ENCODE data around the gene CA9.
A peak's percentile ranks its signal among the peaks of the same experiment; 100 is the strongest.

The CA9 gene

DNA sequence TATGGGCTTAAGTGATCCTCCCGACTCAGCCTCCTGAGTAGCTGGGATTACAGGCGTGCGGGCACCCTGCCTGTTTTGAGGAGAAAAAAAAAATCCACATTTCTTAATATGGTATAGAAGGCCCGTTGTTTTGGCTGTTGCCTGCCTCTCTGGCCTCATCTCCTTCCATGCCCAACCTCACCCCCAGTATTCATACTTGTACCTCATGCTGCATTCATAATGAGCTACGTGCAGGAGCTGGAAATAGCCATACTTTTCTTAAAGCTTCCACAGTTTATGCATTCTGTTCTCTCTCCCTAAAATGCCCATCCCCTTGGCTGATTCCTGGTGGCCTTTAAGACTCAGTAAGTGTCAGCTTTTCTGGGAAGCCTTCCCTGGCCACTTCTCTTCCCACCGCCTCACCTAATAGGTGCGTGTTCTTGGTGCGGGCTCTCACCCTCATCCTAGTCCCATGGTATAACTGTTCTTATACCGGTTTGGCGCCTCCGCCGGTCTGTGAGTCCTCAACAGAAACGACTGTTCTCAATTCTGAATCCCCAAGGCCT is 18.1 kb downstream of the CA9 start:
- DNase-seq (ENCODE audit: low spot score), result no peak

DNA sequence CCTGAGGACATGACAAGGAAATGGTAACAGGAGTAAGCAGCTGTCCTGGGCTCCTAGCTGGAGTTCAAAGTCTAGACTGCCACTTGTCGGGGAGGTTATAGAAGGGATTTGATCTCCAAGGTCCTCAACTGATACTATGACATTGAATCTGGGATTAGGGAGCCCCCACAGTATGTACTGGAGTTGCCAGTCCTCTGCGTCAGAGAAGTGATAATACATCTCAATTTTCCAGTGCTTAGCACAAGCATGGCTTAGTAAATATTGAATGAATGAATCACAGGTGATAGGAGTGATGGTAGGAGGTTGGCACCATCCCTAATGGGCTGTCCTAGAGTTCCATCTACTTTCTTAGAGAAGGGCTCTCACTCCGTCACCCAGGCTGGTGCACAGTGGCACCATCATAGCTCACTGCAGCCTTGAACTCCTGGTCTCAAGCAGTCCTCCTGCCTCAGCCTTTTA is 22.2 kb downstream of the CA9 start:
- no peak for DNase-seq (ENCODE audit: low spot score)

DNA sequence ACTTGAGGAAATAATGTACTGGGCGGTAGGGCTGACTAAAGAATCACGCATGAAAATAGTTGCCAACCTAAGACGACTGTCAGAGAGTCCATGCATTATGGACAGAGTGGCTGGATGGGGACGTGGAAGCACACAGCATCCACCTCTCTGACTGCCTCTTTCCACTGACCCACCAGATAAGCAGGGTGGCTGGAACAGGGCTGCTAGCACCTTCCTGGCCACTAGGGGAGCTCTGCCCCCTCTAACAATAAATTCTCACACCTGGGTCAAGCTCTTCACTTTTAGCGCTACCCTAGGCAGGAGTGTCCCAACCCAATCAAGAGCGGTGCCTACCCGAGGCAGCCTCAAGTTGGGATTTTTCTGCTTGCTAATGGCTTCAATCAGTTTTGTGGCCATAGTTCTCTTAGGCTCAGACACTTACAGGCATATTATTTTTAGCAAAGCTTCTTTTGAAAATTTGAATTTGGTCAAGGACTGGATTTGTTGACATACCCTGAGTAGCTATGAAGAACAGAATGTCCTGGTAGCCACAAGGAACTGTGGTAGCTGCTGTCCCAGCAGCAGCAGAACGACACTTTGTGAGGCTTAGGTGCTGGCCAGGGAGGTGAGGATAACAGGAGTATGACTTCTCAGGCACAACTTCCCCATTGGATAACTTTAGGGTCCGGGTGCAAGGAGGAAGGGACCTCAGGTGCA is 22.9 kb downstream of the CA9 start:
- peak; percentile 84 for DNase-seq (ENCODE audit: low spot score)

DNA sequence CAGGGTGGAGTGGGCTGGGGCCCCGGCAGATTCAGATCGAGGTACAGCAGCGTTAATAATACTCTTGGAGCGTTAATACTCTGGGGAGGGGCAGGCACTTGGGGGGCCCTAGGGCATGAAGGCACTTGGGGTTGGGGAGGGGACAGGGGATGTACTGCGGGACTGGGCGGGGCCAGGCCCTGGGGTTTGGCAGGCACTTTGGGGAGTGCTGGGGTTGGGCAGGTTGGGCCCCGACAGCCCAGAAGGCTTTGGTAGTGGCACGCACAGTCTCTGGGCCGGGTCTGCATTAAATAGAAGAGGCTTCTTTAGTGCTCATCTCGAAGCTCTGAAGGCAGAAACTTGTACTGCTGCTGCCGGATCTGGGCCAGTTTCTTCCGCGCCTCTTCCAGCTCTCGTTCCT is 23.8 kb downstream of the CA9 start:
- no peak for DNase-seq (ENCODE audit: low spot score)

DNA sequence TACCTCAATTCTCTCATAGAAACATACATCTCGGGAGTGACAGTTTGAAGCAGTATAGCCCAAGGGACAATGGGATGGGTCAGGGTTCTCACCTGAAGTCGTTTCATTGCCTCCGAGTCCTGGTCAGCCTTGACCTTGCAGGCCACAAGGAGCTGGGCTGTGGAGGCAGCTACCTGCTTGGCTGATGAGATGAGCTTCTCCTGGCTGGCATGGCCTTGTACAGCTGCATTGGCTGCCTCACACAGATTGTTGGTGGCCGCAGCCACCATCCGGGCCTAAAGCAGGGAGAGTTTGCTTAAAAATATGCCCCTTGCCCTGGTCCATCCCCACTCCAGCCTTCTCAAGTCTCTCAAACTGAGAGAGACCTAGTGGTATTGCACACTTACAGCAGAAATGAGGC is 24.5 kb downstream of the CA9 start:
- no peak for DNase-seq (ENCODE audit: low spot score)

DNA sequence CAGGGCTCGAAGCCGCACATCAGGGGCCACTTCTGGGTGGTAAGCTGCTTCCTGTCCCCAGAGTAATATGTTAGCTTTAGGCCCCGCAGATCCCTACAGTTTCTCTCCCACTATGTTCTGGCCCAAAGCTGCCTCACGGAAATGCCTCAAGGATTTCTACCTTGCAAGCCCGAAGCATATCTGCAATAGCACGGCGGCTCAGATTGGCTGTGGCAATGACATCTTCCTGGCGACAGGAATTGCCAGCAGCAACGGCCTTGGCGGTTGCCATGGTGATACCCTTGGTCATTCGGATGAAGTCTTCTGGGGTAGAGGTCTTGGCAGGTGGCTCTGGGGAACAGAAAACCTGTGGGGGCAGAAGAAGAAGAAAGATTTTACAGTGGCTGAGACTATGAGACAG is 26.3 kb downstream of the CA9 start:
- no peak for DNase-seq (ENCODE audit: low spot score)

DNA sequence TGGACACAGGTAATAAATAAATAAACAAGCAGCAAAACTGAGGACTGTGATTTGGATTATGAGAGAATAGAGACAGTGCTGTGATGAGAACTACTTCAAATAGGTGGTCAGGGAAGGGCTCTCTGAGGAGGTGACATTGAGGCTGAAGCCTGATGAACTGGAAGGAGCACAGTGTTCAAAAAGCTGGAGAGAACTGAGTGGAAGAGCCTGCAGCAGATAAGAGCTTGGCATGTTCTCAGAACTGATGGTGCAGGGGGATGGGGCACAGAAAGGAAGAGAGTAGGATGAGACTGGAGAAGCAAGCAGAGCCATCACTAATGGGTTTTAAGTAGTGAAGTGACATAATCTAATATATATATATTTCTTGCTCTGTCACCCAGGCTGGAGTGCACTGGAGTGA is 27.2 kb downstream of the CA9 start:
- no peak for DNase-seq (ENCODE audit: low spot score)

DNA sequence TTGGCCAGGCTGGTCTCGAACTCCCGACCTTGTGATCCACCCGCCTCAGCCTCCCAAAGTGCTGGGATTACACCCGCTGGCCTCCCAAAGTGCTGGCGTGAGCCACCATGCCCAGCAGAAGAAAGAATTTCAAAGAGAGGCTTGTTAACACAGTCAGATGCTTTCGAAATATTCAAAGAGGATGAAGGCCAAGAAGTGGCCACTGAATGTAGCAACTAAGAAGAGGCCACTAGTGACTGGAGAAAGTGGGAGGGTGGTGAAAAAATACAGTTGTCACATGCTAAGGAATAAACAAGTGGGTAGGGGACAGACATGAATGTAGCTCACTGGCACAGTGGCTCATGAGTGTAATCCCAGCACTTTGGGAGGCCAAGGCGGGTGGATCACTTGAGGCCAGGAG is 29.0 kb downstream of the CA9 start:
- DNase-seq (ENCODE audit: low spot score), result no peak

DNA sequence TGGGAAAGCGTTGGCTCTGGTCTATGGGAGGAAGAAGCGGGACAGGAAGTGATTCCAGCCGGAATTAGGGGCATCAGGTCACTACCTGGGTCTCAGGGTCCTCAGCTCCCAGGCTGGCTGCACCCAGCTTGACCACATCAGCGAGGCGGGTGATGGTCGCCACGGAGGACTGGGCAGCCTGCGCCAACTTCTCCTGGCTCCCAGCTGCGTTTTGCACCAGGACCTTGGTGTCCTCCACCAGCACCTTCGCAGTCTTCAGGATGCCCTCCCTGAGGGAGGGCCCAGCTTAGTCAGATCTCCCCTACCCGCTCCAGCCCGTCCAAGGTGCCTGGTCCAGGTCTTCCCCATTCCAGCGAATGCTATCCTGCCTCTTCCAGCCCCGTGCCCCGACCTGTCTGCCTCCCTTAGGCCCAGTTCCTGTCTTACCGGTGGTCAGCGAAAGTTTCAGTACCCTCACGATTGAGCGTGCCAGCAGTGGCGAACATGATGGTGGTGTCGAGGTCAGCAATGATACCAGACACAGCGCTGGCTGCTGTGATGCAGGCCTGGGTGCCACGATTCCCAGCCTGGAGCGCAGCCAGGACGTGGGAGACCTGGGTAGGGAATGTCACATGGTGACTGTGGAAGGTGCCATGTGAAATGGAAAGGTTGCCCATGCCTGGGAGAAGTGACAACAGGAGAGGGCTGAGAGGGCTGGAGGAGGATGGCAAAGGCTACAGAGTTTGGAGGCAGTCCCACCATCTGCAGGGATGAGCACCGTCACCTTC is 30.4 kb downstream of the CA9 start:
- DNase-seq (ENCODE audit: low spot score), result no peak

DNA sequence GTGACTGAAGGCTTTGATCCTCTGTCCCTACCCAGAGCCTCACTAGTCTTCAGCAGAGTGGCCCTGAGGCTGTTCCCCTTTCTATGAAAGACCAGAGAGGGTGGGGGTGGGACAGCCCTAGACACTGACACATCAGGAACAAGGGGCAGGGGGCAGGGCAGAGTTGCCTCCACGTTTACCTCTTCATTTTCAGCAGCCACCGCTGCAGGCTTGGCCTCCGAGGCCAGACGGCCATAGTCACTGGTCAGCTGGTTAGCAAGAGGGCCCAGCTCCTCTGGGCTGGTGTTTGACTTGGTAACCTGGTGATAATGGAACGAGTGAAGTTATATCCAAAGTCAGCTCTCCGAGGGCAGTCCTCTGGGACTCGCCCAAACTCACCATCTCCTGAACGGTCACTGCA is 31.6 kb downstream of the CA9 start:
- no peak for DNase-seq (ENCODE audit: low spot score)

DNA sequence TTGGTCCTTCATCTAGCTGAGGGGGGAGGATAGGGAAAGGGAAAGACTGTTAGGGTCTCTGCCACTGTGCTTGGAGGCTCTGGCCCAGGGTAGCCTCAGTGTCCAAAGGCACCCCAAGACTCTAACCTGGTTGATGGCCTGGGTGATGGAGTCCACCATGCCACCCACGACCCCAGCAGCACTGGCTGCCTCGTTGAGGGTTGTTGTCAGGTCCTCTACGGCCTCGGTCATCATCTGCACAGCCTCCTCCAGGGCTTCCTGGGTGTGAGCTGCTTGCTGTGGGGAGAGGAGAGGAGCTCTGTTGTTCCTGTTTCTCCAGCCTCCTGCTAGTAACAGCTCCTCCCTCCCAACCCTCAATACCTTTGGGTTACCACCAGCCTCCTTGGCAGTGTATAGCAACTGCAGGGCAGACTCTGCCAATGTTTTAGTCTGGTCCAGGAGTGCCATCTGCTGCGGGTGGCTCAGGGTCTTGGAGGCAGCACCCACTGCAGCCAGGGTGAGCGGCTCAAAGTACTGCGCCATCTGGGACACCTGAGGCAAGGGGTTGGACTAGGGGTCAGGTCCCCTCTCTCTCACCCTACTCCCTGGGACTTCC is 32.2 kb downstream of the CA9 start:
- DNase-seq (ENCODE audit: low spot score), result no peak

DNA sequence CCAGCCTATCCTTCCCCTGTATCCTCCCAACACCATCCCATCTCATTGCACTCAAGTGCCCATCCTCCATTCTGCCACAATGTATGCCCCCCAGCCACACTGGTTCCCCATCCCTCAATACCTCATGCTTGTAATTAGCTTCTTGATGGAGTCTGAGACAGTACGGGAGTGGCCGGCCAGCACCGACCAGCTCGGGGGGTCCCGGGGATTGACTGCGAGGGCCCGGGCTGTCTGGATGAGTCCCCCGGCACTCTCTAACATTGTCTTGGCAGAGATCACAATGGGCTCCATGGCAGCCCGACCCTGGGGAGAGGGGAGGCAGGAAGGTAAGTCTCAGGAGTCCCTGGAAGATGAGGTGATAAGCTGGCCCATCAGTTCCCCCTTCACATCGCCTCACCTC is 33.2 kb downstream of the CA9 start:
- DNase-seq (ENCODE audit: low spot score), result no peak

DNA sequence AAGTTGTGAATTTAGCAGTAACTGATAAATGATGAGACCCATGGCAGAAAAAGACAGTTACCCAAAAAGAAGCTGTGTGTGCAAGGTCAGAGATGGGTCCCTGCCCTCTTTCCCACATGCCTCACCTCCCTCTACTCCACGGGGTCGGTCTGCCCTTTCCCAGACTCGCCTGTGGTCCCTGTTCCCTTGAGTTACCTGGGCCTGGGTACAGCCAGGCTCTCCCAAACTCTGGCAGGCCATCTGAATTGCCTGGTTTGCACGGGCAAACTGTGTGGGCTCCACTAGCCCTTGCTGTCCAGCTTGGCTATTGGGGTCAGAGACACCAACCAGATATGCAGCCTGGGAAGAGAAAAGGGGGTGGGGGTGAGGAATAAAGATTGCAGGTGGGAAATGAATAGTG is 34.4 kb downstream of the CA9 start:
- no peak for DNase-seq (ENCODE audit: low spot score)

DNA sequence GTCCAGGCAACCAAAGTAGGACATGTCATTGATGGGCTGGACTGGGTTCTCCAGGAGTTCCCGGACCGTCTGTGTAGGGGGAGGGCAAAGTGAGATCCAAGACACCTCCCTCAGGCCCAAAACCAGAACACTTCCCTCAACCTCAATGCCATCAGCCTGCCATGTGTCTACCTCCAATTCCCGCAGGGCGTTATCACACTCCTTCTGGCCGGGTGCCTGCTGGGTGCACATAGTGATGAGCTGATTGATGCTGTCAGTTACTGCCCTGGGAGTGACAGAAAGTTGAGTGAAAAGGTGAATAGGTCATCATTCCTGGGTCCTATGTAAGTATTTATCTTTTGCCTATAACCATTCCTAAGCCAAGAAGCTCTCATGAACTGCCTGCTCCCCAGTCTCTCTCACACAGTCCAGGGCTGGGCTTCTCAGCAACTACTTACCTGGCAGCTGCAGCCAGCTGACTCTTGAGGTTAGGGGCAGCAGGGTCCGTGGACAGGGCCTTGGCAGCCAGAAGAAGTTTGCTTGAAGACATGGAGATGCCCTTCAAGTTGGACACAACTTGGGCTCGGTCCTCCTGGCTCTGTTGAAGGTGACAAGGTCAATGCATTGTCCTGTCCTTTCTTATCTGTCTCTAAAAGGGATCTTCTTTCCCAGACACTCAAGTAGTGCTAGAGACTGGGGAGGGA is 37.2 kb downstream of the CA9 start:
- DNase-seq (ENCODE audit: low spot score), result no peak

DNA sequence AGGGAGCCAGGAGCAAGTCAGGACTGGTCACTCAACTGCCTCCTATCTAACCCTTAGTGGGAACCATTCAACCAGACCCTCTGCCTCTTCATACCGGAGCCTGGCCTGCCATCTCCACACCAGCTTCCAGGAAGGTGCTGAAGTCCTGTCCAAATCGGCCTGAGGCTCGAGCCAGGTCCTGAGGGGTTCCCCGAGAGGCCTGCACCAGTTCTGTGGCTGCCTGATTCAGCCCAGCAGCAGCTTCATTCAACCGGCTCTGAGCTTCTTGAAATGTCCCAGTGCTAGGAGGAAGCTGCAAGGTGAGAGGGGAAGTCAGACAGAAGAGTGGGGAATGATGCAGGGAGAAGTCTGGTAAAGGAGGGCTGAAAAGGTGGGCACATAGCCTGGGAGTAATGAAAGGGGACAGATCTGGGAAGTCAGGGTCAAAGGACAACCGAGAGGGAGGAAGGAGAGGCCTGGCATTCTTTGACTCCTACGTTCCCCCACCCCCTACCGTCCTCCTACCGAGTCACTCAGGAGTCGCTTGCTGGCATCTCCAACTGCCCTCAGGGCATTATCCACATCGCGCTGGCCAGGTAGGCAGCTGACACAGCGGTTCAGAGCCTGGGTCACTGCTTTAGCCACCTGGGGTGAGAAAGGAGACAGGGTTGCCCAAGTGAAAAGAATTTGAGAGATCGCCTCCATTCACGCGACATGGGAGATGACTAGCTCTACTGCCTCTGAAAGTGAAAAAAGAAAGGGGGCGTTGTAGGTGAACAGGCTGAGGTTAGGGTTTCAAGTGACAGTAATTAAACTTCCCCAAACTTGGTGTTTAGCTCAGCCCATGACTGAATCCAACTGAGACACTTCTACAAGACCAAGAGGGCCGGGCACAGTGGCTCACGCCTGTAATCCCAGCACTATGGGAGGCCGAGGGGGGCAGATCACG is 38.0 kb downstream of the CA9 start:
- DNase-seq (ENCODE audit: low spot score), result no peak

DNA sequence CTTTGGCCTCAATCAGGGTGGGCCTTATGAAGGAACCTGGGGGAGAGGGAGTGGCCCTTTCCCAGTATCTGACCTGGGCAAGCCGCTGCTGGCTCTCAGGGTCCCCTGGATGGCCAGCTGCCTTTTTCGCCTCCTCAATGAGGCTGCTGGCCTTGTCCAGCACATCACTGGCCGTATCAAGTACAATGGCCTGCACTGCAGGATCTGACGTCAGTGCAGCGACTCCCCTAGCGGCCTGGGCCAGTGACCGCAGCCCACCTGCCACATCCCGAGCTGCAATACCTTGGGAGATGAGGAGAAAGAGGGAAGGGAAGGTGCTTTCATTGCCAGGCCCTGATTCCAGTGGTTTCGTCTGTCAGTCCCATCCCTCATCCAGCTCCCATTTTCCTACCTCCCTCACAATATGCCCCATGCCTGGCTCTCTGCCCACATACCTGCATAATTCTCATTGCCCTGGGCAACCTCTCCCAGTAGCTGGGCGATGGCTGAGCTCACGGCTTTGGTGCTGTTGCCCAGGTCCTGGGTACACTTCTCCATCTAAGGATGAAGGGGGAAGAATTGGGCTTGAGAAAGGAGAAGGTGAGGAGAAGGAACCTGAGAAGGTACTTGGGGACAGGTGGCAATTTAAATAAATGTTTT is 39.2 kb downstream of the CA9 start:
- DNase-seq (ENCODE audit: low spot score), result no peak

DNA sequence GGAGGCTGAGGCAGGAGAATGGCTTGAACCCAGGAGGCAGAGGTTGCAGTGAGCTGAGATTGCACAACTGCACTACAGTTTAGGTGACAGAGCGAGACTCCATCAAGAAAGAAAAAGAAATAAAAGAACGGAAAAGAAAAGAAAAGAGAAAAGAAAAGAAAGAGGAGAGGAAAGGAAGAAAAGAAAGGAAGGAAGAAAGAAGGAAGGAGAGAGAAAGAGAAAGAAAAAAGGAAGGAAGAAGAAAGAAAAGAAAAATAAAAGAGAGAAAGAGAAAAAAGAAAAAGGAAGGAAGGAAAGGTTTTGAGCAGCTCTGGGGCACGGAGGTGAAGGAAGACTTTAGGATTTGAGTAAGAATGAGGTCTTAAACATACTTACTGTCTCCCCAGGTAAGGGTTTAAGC is 39.9 kb downstream of the CA9 start:
- no peak for DNase-seq (ENCODE audit: low spot score)

DNA sequence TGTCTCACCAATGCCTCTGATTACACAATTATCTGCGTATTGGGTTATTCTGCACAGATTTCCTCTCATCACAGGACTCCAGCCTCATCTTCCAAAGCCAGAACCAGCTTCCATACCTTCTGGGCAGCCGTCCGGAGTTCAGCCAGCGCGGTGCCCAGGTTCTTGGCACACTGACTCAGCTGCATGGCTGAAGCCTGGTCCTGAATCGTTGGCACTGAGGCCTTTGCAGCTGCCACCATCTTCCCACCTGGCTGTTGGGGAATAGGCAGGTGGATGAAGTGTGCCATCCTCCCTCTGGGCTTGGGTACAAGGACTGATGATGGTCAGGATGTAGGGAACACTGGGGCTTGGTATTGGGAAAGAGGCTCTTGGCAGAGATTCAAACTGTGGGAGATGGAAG is 40.4 kb downstream of the CA9 start:
- no peak for DNase-seq (ENCODE audit: low spot score)

DNA sequence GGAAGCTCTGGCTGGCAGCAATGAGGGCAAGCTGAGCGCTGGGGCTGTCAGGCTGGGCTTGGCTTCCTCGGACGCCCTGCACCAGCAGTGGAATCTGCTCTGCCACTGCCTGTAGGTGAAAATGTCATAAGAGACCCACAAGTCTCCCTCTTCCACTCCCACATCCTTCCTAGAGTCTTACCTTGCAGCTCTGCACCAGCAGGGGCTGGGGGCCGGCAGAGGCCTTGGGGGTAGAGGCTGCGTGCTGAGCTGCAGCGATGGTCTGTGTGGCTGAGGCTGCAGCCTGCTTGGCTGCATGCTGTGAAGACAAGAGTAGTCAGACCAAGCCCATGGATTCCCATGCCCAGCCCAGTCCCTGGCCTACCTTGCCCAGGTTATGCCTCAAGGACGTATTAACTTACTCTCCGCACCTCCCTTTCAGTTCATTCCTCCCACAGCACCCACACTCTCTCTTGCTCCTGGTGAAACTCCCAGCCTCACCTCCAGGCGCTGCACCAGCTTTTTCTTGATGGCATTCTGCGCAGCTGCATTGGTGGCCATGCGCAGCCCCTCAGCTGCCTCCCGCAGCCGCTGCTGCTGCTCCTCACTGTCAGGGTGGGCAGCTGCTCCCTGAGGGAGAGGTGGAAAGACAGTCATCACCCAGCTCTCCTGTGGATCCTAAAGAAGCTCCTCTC is 41.0 kb downstream of the CA9 start:
- DNase-seq (ENCODE audit: low spot score), result no peak

DNA sequence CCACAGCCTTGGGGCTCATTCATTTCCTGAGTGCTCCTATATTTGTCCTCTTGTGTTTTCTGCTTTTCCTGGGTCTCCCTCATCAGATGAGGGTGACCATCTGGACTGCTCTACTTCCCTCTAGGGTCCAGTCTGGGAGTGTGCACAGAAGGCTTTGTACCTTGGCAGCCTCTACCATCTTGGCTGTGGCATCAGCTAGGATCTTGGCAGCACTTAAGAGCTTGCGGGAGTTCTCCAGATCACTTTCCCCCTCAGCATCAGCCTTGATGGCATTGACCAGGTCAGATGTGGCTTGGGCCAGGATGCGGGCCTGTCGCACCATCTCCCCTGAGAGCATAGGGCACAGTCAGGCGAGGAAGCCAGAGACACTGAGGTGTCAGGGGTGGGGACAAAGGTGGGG is 42.5 kb downstream of the CA9 start:
- no peak for DNase-seq (ENCODE audit: low spot score)

All from iPS-NIHi11 (cell line).